Liver (tissue), 9 donors: ENCODE measurements around the gene UBXN11. TPM values are rescaled to one million over a fixed set of nuclear protein-coding genes. Genes with fewer than 3 reads are reported as not detected.

ENCODE experiments used
- DNase-seq: peaks from one replicate; pipeline ENCODE4 v3.0.0-alpha.2; 2017; ENCODE audit warnings: low spot score
- H3K27ac ChIP-seq, 2 donors: one replicate each; pipeline ENCODE4 v1.7.0; 2013; ENCODE audit warnings: inconsistent platforms in 2 of 2, low read length in 2 of 2, control low read depth in 1 of 2, low read depth in 1 of 2, mild to moderate bottlenecking in 1 of 2
- H3K27me3 ChIP-seq, 4 donors: one replicate each; pipeline versions ENCODE4 v1.6.1 to v1.7.0; 2013; ENCODE audit warnings: low read length in 3 of 4, inconsistent platforms in 1 of 4, mild to moderate bottlenecking in 1 of 4, moderate library complexity in 1 of 4; ENCODE audit not compliant: control insufficient read depth in 4 of 4, insufficient read depth in 4 of 4
- H3K36me3 ChIP-seq, 4 donors: one replicate each; pipeline versions ENCODE4 v1.6.1 to v1.7.0; 2013; ENCODE audit warnings: low read length in 3 of 4, mild to moderate bottlenecking in 3 of 4, low read depth in 1 of 4, moderate library complexity in 1 of 4; ENCODE audit not compliant: control insufficient read depth in 4 of 4, insufficient read depth in 3 of 4
- H3K4me1 ChIP-seq, 4 donors: one replicate each; pipeline versions ENCODE4 v1.6.1 to v1.7.0; 2013; ENCODE audit warnings: low read length in 3 of 4, mild to moderate bottlenecking in 3 of 4, moderate library complexity in 1 of 4; ENCODE audit not compliant: control insufficient read depth in 4 of 4, insufficient read depth in 4 of 4
- H3K4me3 ChIP-seq, 3 donors: one replicate each; pipeline versions ENCODE4 v1.6.1 to v1.7.0; 2013; ENCODE audit warnings: low read length in 3 of 3, control low read depth in 1 of 3, low read depth in 1 of 3, mild to moderate bottlenecking in 1 of 3
- H3K9ac ChIP-seq, 2 donors: one replicate each; pipeline ENCODE4 v1.7.0; 2013; ENCODE audit warnings: low read length in 2 of 2, mild to moderate bottlenecking in 2 of 2, moderate library complexity in 2 of 2, control low read depth in 1 of 2, low read depth in 1 of 2
- H3K9me3 ChIP-seq, 4 donors: one replicate each; pipeline versions ENCODE4 v1.6.1 to v1.7.0; 2013; ENCODE audit warnings: low read length in 3 of 4; ENCODE audit not compliant: control insufficient read depth in 4 of 4
- ATF3 ChIP-seq: IDR thresholded peaks from 2 replicates; pipeline ENCODE4 v1.6.1; 2016; ENCODE audit warnings: antibody characterized with exemption
- CTCF ChIP-seq: fragments of 150-350 bp; IDR thresholded peaks from 2 replicates; pipeline ENCODE4 v1.5.1; 2017; ENCODE audit warnings: improper control_type of control experiment, low read depth, low read length; ENCODE audit not compliant: missing input control
- EGR1 ChIP-seq, 2 donors: IDR thresholded peaks; 2 replicates each; pipeline ENCODE4 v1.6.1; 2016 to 2018; ENCODE audit warnings: antibody characterized with exemption in 2 of 2, low read depth in 2 of 2
- FOXA1 ChIP-seq: IDR thresholded peaks from 2 replicates; pipeline ENCODE4 v1.6.1; 2016; ENCODE audit warnings: antibody characterized with exemption
- FOXA2 ChIP-seq: IDR thresholded peaks from 2 replicates; pipeline ENCODE4 v1.6.1; 2016; ENCODE audit warnings: antibody characterized with exemption
- GABPA ChIP-seq, 2 donors: IDR thresholded peaks in 1 of 2; conservative IDR thresholded peaks in 1 of 2; 2 replicates each; pipeline ENCODE4 v1.6.1; 2016; ENCODE audit warnings: antibody characterized with exemption in 2 of 2, mild to moderate bottlenecking in 1 of 2, moderate library complexity in 1 of 2
- HNF4A ChIP-seq, 2 donors: conservative IDR thresholded peaks; 2 replicates each; pipeline ENCODE4 v1.6.1; 2016; ENCODE audit warnings: antibody characterized with exemption in 2 of 2, mild to moderate bottlenecking in 2 of 2
- HNF4G ChIP-seq: IDR thresholded peaks from 2 replicates; pipeline ENCODE4 v1.6.1; 2016; ENCODE audit warnings: antibody characterized with exemption
- JUND ChIP-seq, 2 donors: IDR thresholded peaks; 2 replicates each; pipeline ENCODE4 v1.6.1; 2016; ENCODE audit warnings: antibody characterized with exemption in 2 of 2
- MAX ChIP-seq: IDR thresholded peaks from 2 replicates; pipeline ENCODE4 v1.6.1; 2016; ENCODE audit warnings: antibody characterized with exemption
- NR2F2 ChIP-seq: IDR thresholded peaks from 2 replicates; pipeline ENCODE4 v1.6.1; 2016; ENCODE audit warnings: antibody characterized with exemption
- RAD21 ChIP-seq, 2 donors: IDR thresholded peaks; 2 replicates each; pipeline ENCODE4 v1.6.1; 2016; ENCODE audit warnings: antibody characterized with exemption in 2 of 2, mild to moderate bottlenecking in 2 of 2
- REST ChIP-seq: IDR thresholded peaks from 2 replicates; pipeline ENCODE4 v1.6.1; 2016; ENCODE audit warnings: antibody characterized with exemption, mild to moderate bottlenecking
- RXRA ChIP-seq, 2 donors: IDR thresholded peaks; 2 replicates each; pipeline ENCODE4 v1.6.1; 2017 to 2018; ENCODE audit warnings: antibody characterized with exemption in 2 of 2, mild to moderate bottlenecking in 1 of 2
- SP1 ChIP-seq: IDR thresholded peaks from 2 replicates; pipeline ENCODE4 v1.6.1; 2018; ENCODE audit warnings: antibody characterized with exemption, mild to moderate bottlenecking
- TAF1 ChIP-seq: conservative IDR thresholded peaks from 2 replicates; pipeline ENCODE4 v1.6.1; 2016; ENCODE audit warnings: antibody characterized with exemption, mild to moderate bottlenecking
- ZBTB33 ChIP-seq: IDR thresholded peaks from 2 replicates; pipeline ENCODE4 v1.6.1; 2016; ENCODE audit warnings: antibody characterized with exemption
- WGBS: extraction: QIAGEN DNeasy Blood & Tissue Kit; methylation state at CpG from one replicate; pipeline ENCODE4 v1.1.7; 2013; 5-methylcytosine and 5-hydroxymethylcytosine counted together
- polyA plus RNA-seq, 2 donors: library from polyadenylated mRNA; stranded (reverse) in 1 of 2; unstranded in 1 of 2; fragments of 200-250 nt in 1 of 2; fragments of >200 nt in 1 of 2; fragmentation: Nextera tagmentation in 1 of 2; extraction: Ambion mirVana in 1 of 2; gene quantifications; one replicate each; pipeline versions ENCODE4 v1.2.1 to v1.2.3, GENCODE V29; 2013 to 2015
- total RNA-seq, 2 donors: library from RNA; depleted of rRNA; stranded (reverse); fragments of >200 nt; gene quantifications; one replicate each; pipeline ENCODE4 v1.2.3, GENCODE V29; 2014
- donor health status: healthy.
- donor health status: healthy.
- donor health status: healthy.
- donor health status: healthy.
- donor health status: healthy.

The UBXN11 gene
- total and polyA plus RNA-seq, 4 donors, result 3.0 to 9.5 (median 7.3) TPM

GRCh38 chr1:26349877-26350244 is 43.4 kb upstream of the UBXN11 start:
- WGBS, result 92% methylated on average over 5 of the region's 5 CpGs
- no peaks in the 10 kb centered on the region for H3K9me3 ChIP-seq
- no peaks in the 10 kb centered on the region for H3K27me3 ChIP-seq
- H3K9ac ChIP-seq, result no peak overlapping the region
- no peaks in the 10 kb centered on the region for H3K36me3 ChIP-seq
- H3K4me3 ChIP-seq, result no peak overlapping the region
- no peak for TF ChIP-seq HNF4A (conservative IDR thresholded peaks at IDR 0.05)
- no peak for TF ChIP-seq EGR1 (IDR thresholded peaks at IDR 0.05; ENCODE audit: low read depth in 2 of 2)
- TF ChIP-seq TAF1, result no peak
- TF ChIP-seq NR2F2, result no peak
- TF ChIP-seq ATF3, result no peak
- TF ChIP-seq FOXA1, result no peak
- DNase-seq, result no peak
- H3K27ac ChIP-seq, result no peak overlapping the region
- H3K4me1 ChIP-seq, result no peaks in the 10 kb centered on the region

- no peak for DNase-seq
These were observed 42.9 kb upstream of the UBXN11 start for GRCh38 chr1:26349188-26349876.

More at GRCh38 chr1:26349188-26349876, 42.9 kb upstream of the UBXN11 start:
- no peak for TF ChIP-seq CTCF
- no peak for TF ChIP-seq GABPA (IDR thresholded peaks at IDR 0.05 in 1 of 2, conservative IDR thresholded peaks at IDR 0.05 in 1 of 2)
- no peak for TF ChIP-seq ATF3
- no peak for TF ChIP-seq EGR1 (IDR thresholded peaks at IDR 0.05; ENCODE audit: low read depth in 2 of 2)
- no peak for TF ChIP-seq FOXA1
- no peak for TF ChIP-seq ZBTB33
- TF ChIP-seq FOXA2, result no peak
- TF ChIP-seq NR2F2, result no peak
- TF ChIP-seq RAD21 (IDR thresholded peaks at IDR 0.05), result no peak
- TF ChIP-seq REST, result no peak
- TF ChIP-seq RXRA (IDR thresholded peaks at IDR 0.05), result no peak
- no peak for TF ChIP-seq TAF1
- no peak for TF ChIP-seq JUND (IDR thresholded peaks at IDR 0.05)
- no peak for TF ChIP-seq MAX
- TF ChIP-seq HNF4G, result no peak
- TF ChIP-seq SP1, result no peak
- WGBS, result 87% methylated on average over 7 of the region's 7 CpGs
- H3K4me1 ChIP-seq, result no peaks in the 10 kb centered on the region
- H3K27me3 ChIP-seq, result no peaks in the 10 kb centered on the region
- no peaks in the 10 kb centered on the region for H3K9me3 ChIP-seq
- H3K36me3 ChIP-seq, result no peaks in the 10 kb centered on the region
- H3K9ac ChIP-seq, result no peak overlapping the region
- H3K27ac ChIP-seq, result no peak overlapping the region
- H3K4me3 ChIP-seq, result no peak overlapping the region
